ENCODE data around the gene NELFE. TPM values are rescaled to one million over a fixed set of nuclear protein-coding genes. Genes with fewer than 3 reads are reported as not detected.

The NELFE gene
- total and polyA plus RNA-seq, 2 of the 13 experiments (the other 11 are each of a cell fraction or from before 2014, with no cell fraction given), result 51.3 to 69.8 TPM

GRCh38 chr6:31927242-31927862 lies 31.4 kb downstream of the NELFE start, which contains the start of gene C2 (continued):
- TF ChIP-seq POGK (CRISPR knock-in tag; conservative IDR thresholded peaks at IDR 0.05) (peak; percentile 85), HCFC1 (IDR thresholded peaks at IDR 0.05; ENCODE audit: low read depth, low read length) (no peak), REXO4 (CRISPR knock-in tag; IDR thresholded peaks at IDR 0.05; ENCODE audit: borderline replicate concordance) (no peak), ZNF605 (CRISPR knock-in tag; IDR thresholded peaks at IDR 0.05) (peak; percentile 90), ZNF629 (CRISPR knock-in tag; conservative IDR thresholded peaks at IDR 0.05) (peak; percentile 80), MTERF4 (CRISPR knock-in tag; IDR thresholded peaks at IDR 0.05) (no peak), CENPBD1 (CRISPR knock-in tag; IDR thresholded peaks at IDR 0.05; ENCODE audit: borderline replicate concordance, low read depth) (no peak), GRHL1 (CRISPR knock-in tag; conservative IDR thresholded peaks at IDR 0.05) (no peak), CHCHD3 (CRISPR knock-in tag; IDR thresholded peaks at IDR 0.05) (peak; percentile 50; the same call in 1 of the 2 replicates), ZNF556 (CRISPR knock-in tag; IDR thresholded peaks at IDR 0.05; ENCODE audit: borderline replicate concordance) (peak; percentile 63; the same call in 1 of the 2 replicates), STAG1 (CRISPR knock-in tag; IDR thresholded peaks at IDR 0.05) (no peak), CEBPG (CRISPR knock-in tag; IDR thresholded peaks at IDR 0.05) (peak; percentile 95), TAF15 (IDR thresholded peaks at IDR 0.05; ENCODE audit: low read depth, low read length, poor library complexity, severe bottlenecking) (no peak), ZNF816 (CRISPR knock-in tag; IDR thresholded peaks at IDR 0.05; ENCODE audit: borderline replicate concordance) (no peak), EZH2 (conservative IDR thresholded peaks at IDR 0.05; ENCODE audit: low read depth, low read length) (no peak), ARNTL (CRISPR knock-in tag; IDR thresholded peaks at IDR 0.05) (peak; percentile 95), ZFX (CRISPR knock-in tag; IDR thresholded peaks at IDR 0.05; ENCODE audit: low read depth) (peak; percentile 40; the same call in 1 of the 2 replicates), KLF11 (CRISPR knock-in tag; IDR thresholded peaks at IDR 0.05) (peak; percentile 54; the same call in 1 of the 2 replicates)
- TF ChIP-seq, protein P1, sequence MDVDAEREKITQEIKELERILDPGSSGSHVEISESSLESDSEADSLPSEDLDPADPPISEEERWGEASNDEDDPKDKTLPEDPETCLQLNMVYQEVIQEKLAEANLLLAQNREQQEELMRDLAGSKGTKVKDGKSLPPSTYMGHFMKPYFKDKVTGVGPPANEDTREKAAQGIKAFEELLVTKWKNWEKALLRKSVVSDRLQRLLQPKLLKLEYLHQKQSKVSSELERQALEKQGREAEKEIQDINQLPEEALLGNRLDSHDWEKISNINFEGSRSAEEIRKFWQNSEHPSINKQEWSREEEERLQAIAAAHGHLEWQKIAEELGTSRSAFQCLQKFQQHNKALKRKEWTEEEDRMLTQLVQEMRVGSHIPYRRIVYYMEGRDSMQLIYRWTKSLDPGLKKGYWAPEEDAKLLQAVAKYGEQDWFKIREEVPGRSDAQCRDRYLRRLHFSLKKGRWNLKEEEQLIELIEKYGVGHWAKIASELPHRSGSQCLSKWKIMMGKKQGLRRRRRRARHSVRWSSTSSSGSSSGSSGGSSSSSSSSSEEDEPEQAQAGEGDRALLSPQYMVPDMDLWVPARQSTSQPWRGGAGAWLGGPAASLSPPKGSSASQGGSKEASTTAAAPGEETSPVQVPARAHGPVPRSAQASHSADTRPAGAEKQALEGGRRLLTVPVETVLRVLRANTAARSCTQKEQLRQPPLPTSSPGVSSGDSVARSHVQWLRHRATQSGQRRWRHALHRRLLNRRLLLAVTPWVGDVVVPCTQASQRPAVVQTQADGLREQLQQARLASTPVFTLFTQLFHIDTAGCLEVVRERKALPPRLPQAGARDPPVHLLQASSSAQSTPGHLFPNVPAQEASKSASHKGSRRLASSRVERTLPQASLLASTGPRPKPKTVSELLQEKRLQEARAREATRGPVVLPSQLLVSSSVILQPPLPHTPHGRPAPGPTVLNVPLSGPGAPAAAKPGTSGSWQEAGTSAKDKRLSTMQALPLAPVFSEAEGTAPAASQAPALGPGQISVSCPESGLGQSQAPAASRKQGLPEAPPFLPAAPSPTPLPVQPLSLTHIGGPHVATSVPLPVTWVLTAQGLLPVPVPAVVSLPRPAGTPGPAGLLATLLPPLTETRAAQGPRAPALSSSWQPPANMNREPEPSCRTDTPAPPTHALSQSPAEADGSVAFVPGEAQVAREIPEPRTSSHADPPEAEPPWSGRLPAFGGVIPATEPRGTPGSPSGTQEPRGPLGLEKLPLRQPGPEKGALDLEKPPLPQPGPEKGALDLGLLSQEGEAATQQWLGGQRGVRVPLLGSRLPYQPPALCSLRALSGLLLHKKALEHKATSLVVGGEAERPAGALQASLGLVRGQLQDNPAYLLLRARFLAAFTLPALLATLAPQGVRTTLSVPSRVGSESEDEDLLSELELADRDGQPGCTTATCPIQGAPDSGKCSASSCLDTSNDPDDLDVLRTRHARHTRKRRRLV (CRISPR knock-in tag; IDR thresholded peaks at IDR 0.05), result no peak
